Dendritic cell treated with granulocyte-macrophage colony-stimulating factor and Interleukin-4, amounts not matched to agents 40 ng/mL and 50 ng/mL, for 4 days (primary cell): ENCODE data around the gene MEGF9.

ENCODE experiments used
- H3K27ac Mint-ChIP-seq: one replicate; pipeline ENCODE4 v1.8.0; 2022; ENCODE audit warnings: mild to moderate bottlenecking, mixed read lengths
- H3K27me3 Mint-ChIP-seq: one replicate; pipeline ENCODE4 v1.8.0; 2022; ENCODE audit warnings: mild to moderate bottlenecking, mixed read lengths
- H3K36me3 Mint-ChIP-seq: one replicate; pipeline ENCODE4 v1.8.0; 2022; ENCODE audit warnings: low read depth, mixed read lengths
- H3K4me1 Mint-ChIP-seq: one replicate; pipeline ENCODE4 v1.8.0; 2022; ENCODE audit warnings: low read depth, mixed read lengths
- H3K4me3 Mint-ChIP-seq: one replicate; pipeline ENCODE4 v1.8.0; 2022; ENCODE audit warnings: mild to moderate bottlenecking, moderate library complexity, mixed read lengths
- H3K9me3 Mint-ChIP-seq: one replicate; pipeline ENCODE4 v1.8.0; 2022; ENCODE audit warnings: mixed read lengths
- intact Hi-C: fragments of 100-400 bp; cut with micrococcal nuclease; formaldehyde crosslinking; loops from one replicate; pipeline ENCODE4 v1.15.0; 2022

The MEGF9 gene

GRCh38 chr9:120720404-120720803, 6.1 kb upstream of the MEGF9 start:
- no peak overlapping the region for H3K4me3 Mint-ChIP-seq
- intact Hi-C loops = no loop called here
- peaks cover 8% of the 10 kb centered on the region for H3K4me1 Mint-ChIP-seq
- no peaks in the 10 kb centered on the region for H3K36me3 Mint-ChIP-seq
- H3K27me3 Mint-ChIP-seq = no peaks in the 10 kb centered on the region
- H3K27ac Mint-ChIP-seq = no peak overlapping the region
- no peaks in the 10 kb centered on the region for H3K9me3 Mint-ChIP-seq

DNA sequence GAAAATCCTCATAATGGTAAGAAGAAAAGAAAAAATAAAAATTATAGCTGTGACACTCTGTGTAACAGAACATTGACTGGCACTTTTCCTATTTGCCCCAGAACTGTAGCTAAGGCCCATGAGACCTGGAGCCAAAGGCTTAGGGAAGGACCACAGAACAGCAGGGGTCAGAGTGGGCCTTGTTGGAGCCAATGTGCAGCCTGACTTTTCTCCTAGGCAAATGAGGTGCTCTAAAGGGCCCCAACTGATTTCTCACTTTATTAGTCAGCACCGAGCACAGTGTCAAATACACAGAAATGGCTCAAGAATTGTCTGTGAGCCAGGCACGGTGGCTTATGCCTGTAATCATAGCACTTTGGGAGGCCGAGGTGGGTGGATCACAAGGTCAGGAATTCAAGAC, 4.0 kb upstream of the MEGF9 start:
- intact Hi-C loops = no loop called here
- Mint-ChIP-seq H3K27me3 (no peaks in the 10 kb centered on the region), H3K4me1 (peaks cover 14% of the 10 kb centered on the region), H3K9me3 (no peaks in the 10 kb centered on the region), H3K36me3 (peaks cover 12% of the 10 kb centered on the region), H3K27ac (no peak overlapping the region), H3K4me3 (no peak overlapping the region)

DNA sequence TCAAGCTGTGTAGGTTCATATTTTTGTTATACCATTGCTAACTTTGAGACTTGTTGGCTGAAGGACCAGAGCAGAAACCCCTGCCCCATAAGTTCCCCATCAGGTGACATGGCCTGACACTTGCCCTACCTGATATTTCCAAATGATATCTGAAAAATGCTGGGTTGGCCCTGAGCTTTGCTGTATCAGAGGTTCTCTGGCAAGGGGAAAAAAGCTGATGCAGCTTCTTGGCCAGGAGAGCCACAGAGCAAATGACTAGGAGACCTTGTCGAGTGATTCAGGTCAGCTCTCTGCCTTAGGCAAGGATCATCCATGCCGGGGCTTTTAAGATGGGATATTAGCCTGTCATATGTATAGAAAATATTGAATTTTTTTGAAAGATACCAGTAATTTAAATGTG, 2.9 kb upstream of the MEGF9 start:
- H3K9me3 Mint-ChIP-seq = no peaks in the 10 kb centered on the region
- peaks cover 18% of the 10 kb centered on the region for H3K36me3 Mint-ChIP-seq
- H3K27ac Mint-ChIP-seq = no peak overlapping the region
- no peak overlapping the region for H3K4me3 Mint-ChIP-seq
- intact Hi-C loops = no loop called here
- H3K4me1 Mint-ChIP-seq = peaks cover 24% of the 10 kb centered on the region
- no peaks in the 10 kb centered on the region for H3K27me3 Mint-ChIP-seq

DNA sequence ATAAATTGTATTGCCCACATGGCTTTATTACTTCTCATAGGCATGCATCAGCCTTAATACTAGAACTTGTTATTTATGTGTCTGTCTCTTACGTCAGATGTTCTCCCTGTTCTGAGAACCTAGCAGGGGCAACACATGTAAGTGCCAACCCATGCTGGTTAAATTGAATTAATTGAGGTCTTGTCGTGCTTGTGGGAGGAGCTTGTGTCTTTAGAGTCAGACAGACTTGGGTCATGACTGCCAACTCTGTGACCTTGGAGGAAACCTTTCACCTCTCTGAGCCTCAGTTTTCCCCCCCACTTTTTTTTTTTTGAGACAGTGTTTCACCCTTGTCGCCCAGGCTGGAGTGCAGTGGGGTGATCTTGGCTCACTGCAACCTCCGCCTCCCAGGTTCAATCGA, 2.2 kb upstream of the MEGF9 start:
- intact Hi-C loops = no loop called here
- H3K27ac Mint-ChIP-seq = no peak overlapping the region

DNA sequence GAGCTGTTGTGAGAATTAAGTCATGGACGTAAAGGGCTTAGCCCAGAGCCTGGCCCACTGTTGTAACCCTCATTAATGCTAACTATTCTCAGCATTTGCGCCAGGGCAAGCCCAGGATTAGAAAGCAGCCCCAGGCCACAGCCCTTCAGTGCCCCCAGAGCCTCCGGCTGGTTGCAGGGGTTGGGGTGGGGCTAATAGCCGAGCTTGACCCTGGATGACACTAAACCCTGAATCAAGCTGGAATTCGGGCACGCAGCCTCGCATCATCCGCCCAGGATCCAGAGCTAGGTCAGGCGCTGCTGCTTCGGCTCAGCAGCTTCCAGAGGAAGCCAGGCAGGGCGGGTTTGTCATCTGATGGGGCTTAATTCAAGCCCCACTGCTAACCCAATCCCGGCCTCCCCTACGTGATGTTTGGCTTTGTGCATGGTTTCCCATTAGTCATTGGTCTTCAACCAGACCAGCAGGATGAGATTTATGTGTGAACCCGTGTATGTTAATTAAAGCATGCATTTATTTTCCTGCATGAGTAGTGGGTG, 1.2 kb upstream of the MEGF9 start:
- Mint-ChIP-seq H3K4me3 (peak overlapping the region; percentile 84), H3K27ac (peak overlapping the region; percentile 98), H3K4me1 (peaks cover 33% of the 10 kb centered on the region), H3K9me3 (no peaks in the 10 kb centered on the region), H3K27me3 (no peaks in the 10 kb centered on the region), H3K36me3 (peaks cover 18% of the 10 kb centered on the region)
- intact Hi-C loops = no loop called here

More for the DNA sequence above, 2.2 kb upstream of the MEGF9 start:
- Mint-ChIP-seq H3K27me3 (no peaks in the 10 kb centered on the region), H3K4me1 (peaks cover 31% of the 10 kb centered on the region), H3K9me3 (no peaks in the 10 kb centered on the region), H3K4me3 (no peak overlapping the region), H3K36me3 (peaks cover 18% of the 10 kb centered on the region)

DNA sequence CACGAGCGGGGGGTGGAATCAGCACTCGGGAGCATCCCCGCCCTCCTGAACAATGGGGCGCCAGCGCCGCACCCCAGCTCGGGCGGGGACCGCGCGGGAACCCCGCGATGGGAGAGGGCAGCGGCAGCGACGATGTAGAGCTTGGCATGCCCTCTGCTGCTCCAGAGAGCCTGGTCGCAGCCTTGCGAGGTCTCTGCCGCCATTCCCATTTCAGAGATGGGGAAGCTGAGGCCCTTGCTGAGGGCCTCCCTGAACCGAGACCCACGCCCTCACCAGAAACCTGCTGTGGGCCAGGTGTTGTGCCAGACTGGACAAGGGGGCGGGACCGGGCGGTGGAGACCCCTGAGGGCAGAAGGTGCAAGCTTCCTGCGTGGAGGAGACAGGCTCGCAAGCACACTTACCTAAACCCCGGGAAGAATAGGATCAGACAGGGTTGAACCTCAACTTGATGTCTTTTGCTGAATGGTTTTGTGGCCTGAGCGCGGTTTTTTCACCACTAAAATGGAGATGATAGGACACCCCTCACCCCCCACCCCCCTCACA, 647 bp upstream of the MEGF9 start:
- no peaks in the 10 kb centered on the region for H3K9me3 Mint-ChIP-seq
- H3K4me3 Mint-ChIP-seq = peak overlapping the region; percentile 84
- H3K36me3 Mint-ChIP-seq = peaks cover 18% of the 10 kb centered on the region
- intact Hi-C loops = loop anchor here (5.0 kb wide), 1 partner anchor 43 kb away; no protein-coding TSS in a partner anchor
- peaks cover 36% of the 10 kb centered on the region for H3K4me1 Mint-ChIP-seq
- no peaks in the 10 kb centered on the region for H3K27me3 Mint-ChIP-seq
- H3K27ac Mint-ChIP-seq = peak overlapping the region; percentile 98

GRCh38 chr9:120713257-120714087, 798 bp downstream of the MEGF9 start:
- intact Hi-C loops = loop anchor here (2.0 to 5.0 kb wide), 2 partner anchors 41 to 95 kb away; no protein-coding TSS in a partner anchor
- H3K4me1 Mint-ChIP-seq = peaks cover 44% of the 10 kb centered on the region
- H3K27ac Mint-ChIP-seq = peak overlapping the region; percentile 98

DNA sequence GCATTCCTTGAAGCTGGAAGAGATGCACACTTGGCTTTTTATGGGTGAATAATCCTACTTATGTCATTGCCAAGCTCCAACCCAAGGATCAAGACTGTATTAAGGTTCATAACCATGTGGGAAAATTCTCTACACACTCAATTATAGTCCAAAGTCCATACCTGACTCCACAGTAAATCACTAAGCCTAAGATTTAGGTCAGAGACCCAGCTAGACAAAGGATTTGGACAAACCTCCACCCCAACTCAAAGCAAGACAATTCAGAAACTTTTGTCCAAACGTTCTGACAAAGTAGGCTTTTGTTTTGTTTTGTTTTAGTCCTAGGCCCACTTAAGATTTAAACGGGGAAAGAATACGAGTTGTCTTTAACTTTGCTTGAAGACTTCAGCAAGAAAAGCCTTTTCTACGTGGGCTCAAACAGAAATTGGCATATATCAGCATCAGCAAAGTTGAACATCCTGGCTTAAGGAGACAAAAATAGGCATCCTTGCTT, 1.7 kb downstream of the MEGF9 start:
- Mint-ChIP-seq H3K4me1 (peaks cover 44% of the 10 kb centered on the region), H3K27ac (peak overlapping the region; percentile 98), H3K9me3 (no peaks in the 10 kb centered on the region), H3K27me3 (no peaks in the 10 kb centered on the region), H3K4me3 (peak overlapping the region; percentile 99), H3K36me3 (peaks cover 25% of the 10 kb centered on the region)
- intact Hi-C loops = loop anchor here (2.0 to 5.0 kb wide), 2 partner anchors 40 to 94 kb away; no protein-coding TSS in a partner anchor

More at GRCh38 chr9:120713257-120714087, 798 bp downstream of the MEGF9 start:
- peak overlapping the region; percentile 99 for H3K4me3 Mint-ChIP-seq
- H3K36me3 Mint-ChIP-seq = peaks cover 25% of the 10 kb centered on the region
- H3K27me3 Mint-ChIP-seq = no peaks in the 10 kb centered on the region
- no peaks in the 10 kb centered on the region for H3K9me3 Mint-ChIP-seq

- H3K9me3 Mint-ChIP-seq = no peaks in the 10 kb centered on the region
- no peaks in the 10 kb centered on the region for H3K27me3 Mint-ChIP-seq
- H3K4me3 Mint-ChIP-seq = peak overlapping the region; percentile 99
- peaks cover 44% of the 10 kb centered on the region for H3K4me1 Mint-ChIP-seq
- H3K27ac Mint-ChIP-seq = peak overlapping the region; percentile 98
- peaks cover 25% of the 10 kb centered on the region for H3K36me3 Mint-ChIP-seq
- intact Hi-C loops = loop anchor here (2.0 to 5.0 kb wide), 2 partner anchors 40 to 93 kb away; no protein-coding TSS in a partner anchor
Measured at GRCh38 chr9:120711841-120712538, 2.3 kb downstream of the MEGF9 start.

DNA sequence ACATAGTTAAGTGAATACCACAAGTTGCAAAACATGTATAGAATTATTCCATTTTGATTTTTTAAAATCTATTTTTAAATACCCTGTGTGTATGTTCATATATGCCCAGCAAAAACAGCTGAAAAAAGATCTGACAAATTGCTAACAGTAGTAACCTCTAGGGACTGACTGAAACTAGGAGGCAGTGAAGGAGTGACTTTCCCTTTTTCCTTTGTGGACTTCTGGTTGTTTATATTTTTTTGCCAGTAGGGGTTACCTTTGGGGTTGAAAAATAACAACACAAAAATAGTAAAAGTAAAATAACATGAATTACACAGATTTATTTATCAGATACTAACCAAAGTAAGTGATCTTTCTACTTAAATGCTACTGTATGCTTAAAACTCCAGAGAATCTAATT, 2.9 kb downstream of the MEGF9 start:
- Mint-ChIP-seq H3K27me3 (no peaks in the 10 kb centered on the region), H3K27ac (peak overlapping the region; percentile 98), H3K4me1 (peaks cover 49% of the 10 kb centered on the region), H3K4me3 (no peak overlapping the region), H3K36me3 (peaks cover 25% of the 10 kb centered on the region), H3K9me3 (no peaks in the 10 kb centered on the region)
- intact Hi-C loops = loop anchor here (5.0 kb wide), 1 partner anchor 39 kb away; no protein-coding TSS in a partner anchor

DNA sequence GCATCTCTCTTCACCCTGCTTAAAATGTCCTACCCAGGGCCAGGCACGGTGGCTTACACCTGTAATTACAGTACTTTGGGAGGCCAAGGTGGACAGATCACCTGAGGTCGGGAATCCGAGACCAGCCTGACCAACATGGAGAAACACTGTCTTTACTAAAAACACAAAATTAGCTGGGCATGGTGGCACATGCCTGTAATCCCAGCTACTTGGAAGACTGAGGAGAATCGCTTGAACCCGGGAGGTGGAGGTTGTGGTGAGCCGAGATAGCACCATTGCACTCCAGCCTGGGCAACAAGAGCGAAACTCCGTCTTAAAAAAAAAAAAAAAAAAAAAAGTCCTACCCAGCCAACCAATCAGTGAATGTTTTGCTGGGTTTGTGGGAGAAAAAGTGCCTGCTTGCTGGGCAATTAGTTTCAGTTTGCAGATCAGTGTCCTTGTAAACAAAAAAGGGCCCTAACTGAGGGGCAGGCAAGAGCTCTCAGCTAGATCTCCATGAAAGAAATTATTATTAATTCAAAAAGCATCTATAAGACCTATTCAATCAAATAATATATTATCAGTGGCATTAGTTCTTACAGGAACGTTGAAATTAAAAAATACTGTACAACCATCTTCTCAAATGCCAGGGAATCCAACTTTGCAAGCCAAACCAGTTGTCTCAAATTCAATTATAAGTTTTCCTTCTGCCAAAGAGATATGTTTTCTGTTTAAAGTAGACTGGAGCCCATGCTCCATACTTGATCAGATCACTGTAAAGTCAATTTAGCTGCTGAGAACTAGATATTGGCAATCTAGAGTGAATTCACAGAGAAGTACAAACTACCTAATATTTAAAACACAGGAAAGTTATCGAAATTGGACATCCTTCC, 3.9 kb downstream of the MEGF9 start:
- Mint-ChIP-seq H3K27me3 (no peaks in the 10 kb centered on the region), H3K9me3 (no peaks in the 10 kb centered on the region), H3K36me3 (peaks cover 25% of the 10 kb centered on the region), H3K4me1 (peaks cover 50% of the 10 kb centered on the region), H3K4me3 (peak overlapping the region; percentile 82), H3K27ac (peak overlapping the region; percentile 98)
- intact Hi-C loops = loop anchor here (5.0 kb wide), 1 partner anchor 38 kb away; no protein-coding TSS in a partner anchor

DNA sequence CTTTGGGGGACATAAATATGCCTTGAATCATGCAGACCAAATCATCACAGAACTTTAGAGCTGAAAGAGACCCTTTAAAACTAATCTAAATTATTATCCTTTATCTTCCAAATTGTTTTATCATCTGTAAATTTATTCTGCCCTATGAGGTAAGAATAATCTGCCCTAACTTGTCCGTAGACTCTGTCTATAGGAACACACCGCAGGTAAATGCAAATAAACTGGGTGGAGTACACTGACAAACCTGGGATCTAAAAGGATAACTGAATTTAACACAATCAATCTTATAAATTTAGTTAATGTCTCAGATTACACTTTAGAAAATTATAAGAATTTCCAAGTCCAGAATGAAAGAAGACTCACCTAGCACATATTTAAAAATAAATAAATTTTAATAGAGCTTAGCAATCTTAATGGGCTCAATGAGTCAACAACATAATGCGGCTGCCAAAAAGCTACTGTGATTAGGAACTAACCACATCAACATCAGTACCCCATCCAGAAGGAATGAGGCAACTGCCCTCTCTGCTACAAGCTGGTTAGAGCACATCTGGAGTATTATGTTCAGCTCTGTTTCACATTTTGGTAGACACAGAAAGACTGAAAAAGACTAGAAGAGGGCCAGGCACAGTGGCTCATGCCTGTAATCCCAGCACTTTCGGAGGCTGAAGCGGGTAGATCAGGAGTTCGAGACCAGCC, 5.6 kb downstream of the MEGF9 start:
- H3K27me3 Mint-ChIP-seq = no peaks in the 10 kb centered on the region
- H3K9me3 Mint-ChIP-seq = no peaks in the 10 kb centered on the region
- peaks cover 24% of the 10 kb centered on the region for H3K36me3 Mint-ChIP-seq
- H3K4me3 Mint-ChIP-seq = peak overlapping the region; percentile 52
- H3K4me1 Mint-ChIP-seq = peaks cover 49% of the 10 kb centered on the region
- intact Hi-C loops = no loop called here
- peak overlapping the region; percentile 98 for H3K27ac Mint-ChIP-seq
